HG03442 (cell line): Measurements from ENCODE around the gene PCDHGA10.
A peak's percentile ranks its signal among the peaks of the same experiment; 100 is the strongest.
"Not testable (repeated sequence)": the region's sequence is repeated elsewhere in the genome, so short reads cannot be mapped to it uniquely, and the experiment has no call there.

Source experiments
- ATAC-seq: cut with Tn5 transposase; IDR thresholded peaks from one replicate; pipeline ENCODE4 v1.9.1; 2021; ENCODE audit warnings: mild to moderate bottlenecking, moderate library complexity; ENCODE audit not compliant: unreplicated experiment

The PCDHGA10 gene

GRCh38 chr5:141420855-141421488, 8.2 kb downstream of the PCDHGA10 start, which contains the start of gene PCDHGA11:
TSS of gene PCDHGA11 (plus strand) at chr5:141421051. CDS start at chr5:141421228, 177 bp downstream.
- ATAC-seq = peak; percentile 59

DNA sequence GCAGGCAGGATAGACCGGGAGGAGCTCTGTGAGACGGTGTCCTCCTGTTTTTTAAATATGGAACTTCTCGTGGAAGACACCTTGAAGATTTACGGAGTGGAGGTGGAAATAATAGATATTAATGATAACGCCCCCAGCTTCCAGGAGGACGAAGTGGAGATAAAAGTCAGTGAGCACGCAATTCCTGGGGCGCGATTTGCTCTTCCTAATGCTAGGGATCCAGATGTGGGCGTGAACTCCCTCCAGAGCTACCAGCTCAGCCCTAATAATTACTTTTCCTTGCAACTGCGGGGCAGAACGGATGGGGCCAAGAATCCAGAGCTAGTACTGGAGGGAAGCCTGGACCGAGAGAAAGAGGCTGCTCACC, 8.7 kb downstream of the PCDHGA10 start:
- ATAC-seq = no peak

DNA sequence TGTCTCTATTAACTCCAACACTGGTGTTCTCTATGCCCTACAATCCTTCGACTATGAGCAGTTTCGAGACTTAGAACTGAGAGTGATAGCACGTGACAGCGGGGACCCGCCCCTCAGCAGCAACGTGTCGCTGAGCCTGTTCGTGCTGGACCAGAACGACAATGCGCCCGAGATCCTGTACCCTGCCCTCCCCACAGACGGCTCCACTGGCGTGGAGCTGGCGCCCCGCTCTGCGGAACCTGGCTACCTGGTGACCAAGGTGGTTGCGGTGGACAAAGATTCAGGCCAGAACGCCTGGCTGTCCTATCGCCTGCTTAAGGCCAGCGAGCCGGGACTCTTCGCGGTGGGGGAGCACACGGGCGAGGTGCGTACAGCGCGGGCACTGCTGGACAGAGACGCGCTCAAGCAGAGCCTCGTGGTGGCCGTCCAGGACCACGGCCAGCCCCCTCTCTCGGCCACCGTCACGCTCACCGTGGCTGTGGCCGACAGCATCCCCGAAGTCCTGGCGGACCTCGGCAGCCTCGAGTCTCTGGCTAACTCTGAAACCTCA, 10.0 kb downstream of the PCDHGA10 start:
- ATAC-seq = no peak

DNA sequence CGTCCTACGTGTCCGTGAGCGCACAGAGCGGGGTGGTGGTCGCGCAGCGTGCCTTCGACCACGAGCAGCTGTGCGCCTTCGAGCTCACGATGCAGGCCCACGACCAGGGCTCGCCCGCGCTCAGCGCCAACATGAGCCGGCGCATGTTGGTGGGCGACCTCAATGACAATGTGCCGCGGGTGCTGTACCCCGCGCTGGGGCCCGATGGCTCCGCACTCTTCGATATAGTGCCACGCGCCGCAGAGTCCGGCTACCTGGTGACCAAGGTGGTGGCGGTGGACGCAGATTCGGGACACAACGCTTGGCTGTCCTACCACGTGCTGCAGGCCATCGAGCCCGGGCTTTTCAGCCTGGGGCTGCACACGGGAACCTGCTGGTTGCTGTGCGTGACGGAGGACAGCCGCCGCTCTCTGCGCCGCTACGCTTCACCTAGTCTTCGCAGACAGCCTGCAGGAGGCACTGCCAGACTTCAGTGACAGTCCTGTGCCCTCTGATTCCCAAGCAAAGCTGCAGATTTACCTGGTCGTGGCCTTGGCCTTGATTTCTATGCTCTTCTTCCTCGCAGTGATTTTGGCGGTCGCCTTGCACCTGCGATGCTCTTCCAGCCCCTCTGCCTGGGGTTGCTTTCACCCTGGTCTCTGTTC, 15.1 kb downstream of the PCDHGA10 start:
- ATAC-seq = no peak

DNA sequence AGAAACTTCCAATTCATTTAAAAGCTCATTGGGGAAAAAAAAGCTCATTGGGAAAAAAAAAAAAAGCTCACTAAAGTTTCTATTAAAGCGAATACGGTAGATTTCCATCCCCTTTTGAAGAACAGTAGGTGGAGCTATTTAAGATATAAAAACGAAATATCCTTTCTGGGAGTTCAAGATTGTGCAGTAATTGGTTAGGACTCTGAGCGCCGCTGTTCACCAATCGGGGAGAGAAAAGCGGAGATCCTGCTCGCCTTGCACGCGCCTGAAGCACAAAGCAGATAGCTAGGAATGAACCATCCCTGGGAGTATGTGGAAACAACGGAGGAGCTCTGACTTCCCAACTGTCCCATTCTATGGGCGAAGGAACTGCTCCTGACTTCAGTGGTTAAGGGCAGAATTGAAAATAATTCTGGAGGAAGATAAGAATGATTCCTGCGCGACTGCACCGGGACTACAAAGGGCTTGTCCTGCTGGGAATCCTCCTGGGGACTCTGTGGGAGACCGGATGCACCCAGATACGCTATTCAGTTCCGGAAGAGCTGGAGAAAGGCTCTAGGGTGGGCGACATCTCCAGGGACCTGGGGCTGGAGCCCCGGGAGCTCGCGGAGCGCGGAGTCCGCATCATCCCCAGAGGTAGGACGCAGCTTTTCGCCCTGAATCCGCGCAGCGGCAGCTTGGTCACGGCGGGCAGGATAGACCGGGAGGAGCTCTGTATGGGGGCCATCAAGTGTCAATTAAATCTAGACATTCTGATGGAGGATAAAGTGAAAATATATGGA, 17.7 kb downstream of the PCDHGA10 start, which contains the start of gene PCDHGA12:
Gene PCDHGA12 (plus strand): TSS at position 176 of the 782 bp plus-strand sequence. CDS start 253 bp downstream, at position 429.
- peak; percentile 91 for ATAC-seq

- ATAC-seq = no peak
These were observed 18.5 kb downstream of the PCDHGA10 start for GRCh38 chr5:141431286-141431685.

DNA sequence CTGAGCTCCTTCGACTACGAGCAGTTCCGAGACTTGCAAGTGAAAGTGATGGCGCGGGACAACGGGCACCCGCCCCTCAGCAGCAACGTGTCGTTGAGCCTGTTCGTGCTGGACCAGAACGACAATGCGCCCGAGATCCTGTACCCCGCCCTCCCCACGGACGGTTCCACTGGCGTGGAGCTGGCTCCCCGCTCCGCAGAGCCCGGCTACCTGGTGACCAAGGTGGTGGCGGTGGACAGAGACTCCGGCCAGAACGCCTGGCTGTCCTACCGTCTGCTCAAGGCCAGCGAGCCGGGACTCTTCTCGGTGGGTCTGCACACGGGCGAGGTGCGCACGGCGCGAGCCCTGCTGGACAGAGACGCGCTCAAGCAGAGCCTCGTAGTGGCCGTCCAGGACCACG, 19.5 kb downstream of the PCDHGA10 start:
- ATAC-seq = not testable (repeated sequence)

DNA sequence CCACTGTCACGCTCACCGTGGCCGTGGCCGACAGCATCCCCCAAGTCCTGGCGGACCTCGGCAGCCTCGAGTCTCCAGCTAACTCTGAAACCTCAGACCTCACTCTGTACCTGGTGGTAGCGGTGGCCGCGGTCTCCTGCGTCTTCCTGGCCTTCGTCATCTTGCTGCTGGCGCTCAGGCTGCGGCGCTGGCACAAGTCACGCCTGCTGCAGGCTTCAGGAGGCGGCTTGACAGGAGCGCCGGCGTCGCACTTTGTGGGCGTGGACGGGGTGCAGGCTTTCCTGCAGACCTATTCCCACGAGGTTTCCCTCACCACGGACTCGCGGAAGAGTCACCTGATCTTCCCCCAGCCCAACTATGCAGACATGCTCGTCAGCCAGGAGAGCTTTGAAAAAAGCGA, 19.9 kb downstream of the PCDHGA10 start:
- not testable (repeated sequence) for ATAC-seq

DNA sequence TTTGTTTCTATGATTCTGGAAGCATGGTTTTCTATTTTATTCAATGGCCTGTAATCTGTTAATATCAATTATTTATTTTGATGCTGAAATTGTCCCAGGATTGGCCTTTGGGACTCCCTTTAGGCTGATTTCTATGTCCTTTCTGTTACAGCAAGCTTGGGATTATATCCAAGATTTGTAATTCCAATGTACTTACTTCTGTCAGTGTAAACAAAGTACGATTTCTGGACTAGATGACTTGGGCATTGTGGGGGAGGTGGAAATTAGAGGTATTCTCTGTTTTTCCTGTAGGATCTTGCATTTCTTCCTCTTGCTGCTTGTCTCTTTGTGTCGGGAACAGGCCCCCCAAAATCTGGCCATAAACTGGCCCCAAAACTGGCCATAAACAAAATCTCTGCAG, 21.2 kb downstream of the PCDHGA10 start:
- ATAC-seq = no peak

DNA sequence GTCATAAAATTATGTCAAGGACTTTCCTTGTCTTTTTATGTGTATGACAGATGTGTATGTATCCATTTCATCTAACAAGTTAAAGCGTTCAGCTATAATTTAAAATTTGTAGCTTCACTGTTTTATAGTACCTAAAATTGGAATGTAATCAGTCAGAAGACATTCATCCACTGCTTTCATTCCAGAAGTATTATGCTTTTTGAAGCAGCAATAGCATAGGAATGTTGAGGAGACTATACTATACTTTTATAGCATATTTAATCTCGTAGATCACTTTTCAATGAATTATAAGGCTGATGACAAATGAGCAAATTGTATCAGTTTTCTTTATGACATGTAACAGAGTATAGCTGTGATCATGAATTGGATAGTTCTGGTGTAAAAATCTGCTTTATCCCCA, 24.4 kb downstream of the PCDHGA10 start:
- no peak for ATAC-seq

DNA sequence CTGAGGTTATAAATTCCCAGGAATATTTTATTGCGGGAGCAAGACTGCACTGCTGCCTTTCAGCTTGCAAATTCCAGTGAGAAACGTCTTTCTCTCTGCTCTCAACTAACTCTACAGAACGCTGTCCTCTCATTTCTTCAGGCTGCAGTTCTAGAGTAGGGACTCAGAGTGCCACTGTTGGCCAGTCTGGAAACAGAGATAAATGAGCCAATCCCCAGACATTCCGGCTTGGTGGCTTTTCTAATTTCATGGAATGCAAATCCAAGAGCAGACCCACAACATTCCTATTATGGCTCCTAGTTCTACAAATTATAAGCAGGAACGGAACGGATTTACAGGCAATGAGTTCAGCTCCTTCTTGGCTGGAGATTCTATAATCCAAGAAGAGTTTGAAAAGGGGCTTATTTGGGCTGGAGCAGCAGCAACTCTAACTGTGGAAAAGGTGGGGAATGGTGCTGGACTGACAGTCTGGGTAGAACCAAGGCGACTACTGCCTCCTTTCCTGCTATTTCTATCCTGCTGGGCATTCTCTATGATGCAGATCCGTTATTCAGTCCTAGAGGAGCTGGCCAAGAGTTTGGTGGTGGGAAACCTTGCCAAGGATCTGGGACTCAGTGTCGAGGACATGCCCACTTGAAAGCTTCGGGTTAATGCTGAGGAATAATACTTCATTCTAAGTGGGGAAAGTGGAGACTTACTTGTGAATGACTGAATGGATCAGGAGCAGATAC, 26.8 kb downstream of the PCDHGA10 start:
- ATAC-seq = no peak

DNA sequence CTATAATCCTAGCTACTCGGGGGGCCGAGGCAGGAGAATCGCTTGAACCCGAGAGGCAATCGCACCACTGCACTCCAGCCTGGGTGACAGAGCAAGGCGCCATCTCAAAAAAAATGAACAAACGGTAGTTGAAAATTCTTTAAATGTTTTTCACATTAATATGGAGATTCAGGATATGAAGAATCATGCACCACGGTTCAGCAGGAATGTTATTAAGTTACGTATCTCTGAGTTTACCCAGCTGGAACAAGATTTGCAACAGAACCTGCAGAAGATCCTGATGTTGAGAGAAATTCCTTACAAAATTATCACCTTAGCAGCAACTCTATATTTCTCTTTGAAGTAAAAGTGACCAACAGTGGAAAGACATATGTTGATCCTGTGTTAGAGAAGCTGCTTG, 27.6 kb downstream of the PCDHGA10 start:
- no peak for ATAC-seq

DNA sequence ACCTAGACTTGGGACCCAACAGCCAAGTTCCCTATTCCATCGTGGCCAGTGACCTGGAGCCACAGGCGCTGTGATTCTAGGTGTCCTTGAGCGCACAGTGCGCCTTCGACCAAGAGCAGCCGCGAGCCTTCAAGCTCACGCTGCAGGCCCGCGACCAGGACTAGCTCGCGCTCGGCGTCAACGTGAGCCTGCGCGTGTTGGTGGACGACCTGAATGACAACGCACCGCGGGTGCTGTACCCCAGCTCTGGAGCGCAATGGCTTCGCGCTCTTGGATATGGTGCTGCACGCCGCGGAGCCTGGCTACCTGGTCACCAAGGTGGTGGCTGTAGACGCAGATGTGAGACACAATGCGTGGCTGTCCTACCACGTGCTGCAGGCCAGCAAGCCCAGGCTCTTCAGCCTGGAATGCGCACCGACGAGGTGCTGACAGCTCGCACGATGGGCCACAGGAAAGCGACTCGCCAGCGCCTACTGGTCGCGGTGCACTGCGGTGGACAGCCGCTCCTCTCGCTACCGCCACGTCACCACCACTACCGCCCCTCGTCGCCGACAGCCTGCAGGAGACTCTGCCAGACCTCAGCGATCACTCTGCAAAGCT, 28.9 kb downstream of the PCDHGA10 start:
- no peak for ATAC-seq

DNA sequence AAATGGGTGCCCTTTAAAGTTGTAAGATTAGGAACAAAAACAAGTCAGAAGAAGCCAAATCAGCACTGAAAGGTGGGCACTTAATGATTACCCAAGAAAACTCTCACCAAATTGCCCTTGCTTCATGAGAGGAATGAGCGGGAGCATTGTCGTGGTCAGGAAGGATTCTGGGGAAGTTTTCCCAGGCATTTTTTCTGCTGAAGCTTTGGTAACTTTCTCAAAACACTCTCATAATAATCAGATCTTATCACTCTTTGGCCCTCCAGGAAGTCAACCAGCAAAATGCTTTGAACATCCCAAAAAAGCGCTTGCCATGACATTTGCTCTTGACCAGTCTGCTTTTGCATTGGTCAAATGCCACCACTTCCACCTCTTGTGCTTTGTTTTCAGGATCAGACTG, 52.6 kb downstream of the PCDHGA10 start:
- ATAC-seq = no peak
